ENCODE data around the gene ZBTB7A. TPM values are rescaled to one million over a fixed set of nuclear protein-coding genes. Genes with fewer than 3 reads are reported as not detected.

Gene ZBTB7A
- polyA plus RNA-seq, 4 donors: 14.3 to 35.6 (median 21.9) TPM

DNA sequence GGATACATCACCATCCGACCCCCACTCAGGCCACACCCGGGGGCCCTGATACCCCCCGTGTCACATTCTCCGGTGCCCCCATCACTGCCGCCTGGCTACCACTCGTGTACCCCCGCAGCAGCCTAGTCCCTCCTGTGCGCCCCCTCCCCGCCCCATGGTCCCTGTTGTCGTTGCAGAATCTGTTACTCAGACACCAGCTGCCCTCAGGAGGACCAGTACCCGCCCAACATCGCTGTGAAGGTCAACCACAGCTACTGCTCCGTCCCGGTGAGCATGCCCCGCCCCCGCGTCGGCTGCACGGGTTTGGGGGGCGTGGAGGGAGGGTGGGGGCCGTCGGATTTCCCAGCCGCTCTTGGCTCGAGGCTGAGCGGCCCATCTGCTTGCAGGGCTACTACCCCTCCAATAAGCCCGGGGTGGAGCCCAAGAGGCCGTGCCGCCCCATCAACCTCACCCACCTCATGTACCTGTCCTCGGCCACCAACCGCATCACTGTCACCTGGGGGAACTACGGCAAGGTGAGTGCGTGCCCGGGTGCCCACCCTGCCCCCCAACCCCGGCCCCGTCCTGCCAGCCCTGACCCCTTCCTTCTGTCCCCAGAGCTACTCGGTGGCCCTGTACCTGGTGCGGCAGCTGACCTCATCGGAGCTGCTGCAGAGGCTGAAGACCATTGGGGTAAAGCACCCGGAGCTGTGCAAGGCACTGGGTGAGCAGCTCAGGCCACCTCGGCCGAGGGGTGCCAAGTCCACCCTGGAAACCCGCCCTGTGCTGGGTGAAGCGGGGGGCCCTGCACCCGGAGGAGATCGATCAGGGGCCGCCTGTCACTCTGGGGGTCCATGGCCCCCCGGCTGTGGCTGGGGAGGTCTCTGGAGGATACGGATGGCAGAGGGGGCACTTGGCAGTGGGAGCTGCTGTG is 38.1 kb downstream of the ZBTB7A start:
- Histone ChIP-seq H3K36me3 (ENCODE audit: control insufficient read depth in 3 of 3, insufficient read depth in 2 of 3, low read depth in 1 of 3, low read length in 3 of 3) (peaks cover 6 to 93% (median 16%) of the 10 kb centered on the region in 3 donors), H3K27ac (ENCODE audit: low read depth in 1 of 3, low read length in 2 of 3) (no peak overlapping the region), H3K4me1 (ENCODE audit: control insufficient read depth in 3 of 3, insufficient read depth in 2 of 3, low read depth in 1 of 3, low read length in 2 of 3) (no peaks in the 10 kb centered on the region), H3K9me3 (ENCODE audit: control insufficient read depth in 2 of 2, insufficient read depth in 1 of 2, low read depth in 1 of 2, low read length in 1 of 2) (no peaks in the 10 kb centered on the region), H3K27me3 (ENCODE audit: control insufficient read depth in 3 of 3, insufficient read depth in 3 of 3, low read length in 3 of 3) (no peaks in the 10 kb centered on the region), H3K4me3 (ENCODE audit: low read depth in 1 of 3, low read length in 3 of 3) (no peak overlapping the region)
- DNase-seq (no peak), FAIRE-seq (no peak)
- WGBS, 3 donors: 90 to 94% (median 91%) methylated on average over 47 to 48 of the region's 48 CpGs

GRCh38 chr19:4027146-4027545 is 39.6 kb downstream of the ZBTB7A start:
- no peak overlapping the region for H3K27ac ChIP-seq (ENCODE audit: low read depth in 1 of 3, low read length in 2 of 3)
- H3K9me3 ChIP-seq (ENCODE audit: control insufficient read depth in 2 of 2, insufficient read depth in 1 of 2, low read depth in 1 of 2, low read length in 1 of 2): no peaks in the 10 kb centered on the region
- no peak for DNase-seq
- FAIRE-seq: no peak
- peaks cover 0 to 90% (median 12%) of the 10 kb centered on the region in 3 donors for H3K36me3 ChIP-seq (ENCODE audit: control insufficient read depth in 3 of 3, insufficient read depth in 2 of 3, low read depth in 1 of 3, low read length in 3 of 3)
- H3K4me1 ChIP-seq (ENCODE audit: control insufficient read depth in 3 of 3, insufficient read depth in 2 of 3, low read depth in 1 of 3, low read length in 2 of 3): no peaks in the 10 kb centered on the region
- WGBS, 3 donors: 92 to 94% (median 92%) methylated on average over 16 of the region's 16 CpGs
- no peak overlapping the region for H3K4me3 ChIP-seq (ENCODE audit: low read depth in 1 of 3, low read length in 3 of 3)
- no peaks in the 10 kb centered on the region for H3K27me3 ChIP-seq (ENCODE audit: control insufficient read depth in 3 of 3, insufficient read depth in 3 of 3, low read length in 3 of 3)

DNA sequence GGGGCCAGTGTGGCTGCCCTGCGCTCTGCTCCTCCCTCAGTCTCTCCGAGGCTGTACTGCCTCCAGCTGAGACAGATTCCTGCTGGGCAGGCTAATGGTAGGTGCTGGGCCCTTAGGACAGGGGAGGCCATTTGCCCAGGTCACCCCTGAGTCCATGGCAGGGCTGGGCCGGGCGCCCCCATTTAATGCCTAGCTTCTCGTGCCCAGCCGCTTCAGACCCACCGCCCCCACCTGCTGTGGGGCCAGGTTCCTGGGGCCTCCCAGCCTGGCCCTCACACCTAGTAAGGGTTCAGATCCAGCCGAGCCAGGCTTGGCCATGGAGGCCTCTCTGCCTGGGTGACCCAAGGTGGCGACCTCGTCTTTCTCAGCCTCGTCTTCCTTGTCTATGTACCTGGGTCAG is 41.4 kb downstream of the ZBTB7A start:
- Histone ChIP-seq H3K4me3 (ENCODE audit: low read depth in 1 of 3, low read length in 3 of 3) (no peak overlapping the region), H3K27me3 (ENCODE audit: control insufficient read depth in 3 of 3, insufficient read depth in 3 of 3, low read length in 3 of 3) (no peaks in the 10 kb centered on the region), H3K27ac (ENCODE audit: low read depth in 1 of 3, low read length in 2 of 3) (no peak overlapping the region), H3K4me1 (ENCODE audit: control insufficient read depth in 3 of 3, insufficient read depth in 2 of 3, low read depth in 1 of 3, low read length in 2 of 3) (no peaks in the 10 kb centered on the region), H3K36me3 (ENCODE audit: control insufficient read depth in 3 of 3, insufficient read depth in 2 of 3, low read depth in 1 of 3, low read length in 3 of 3) (peaks cover 0 to 85% (median 12%) of the 10 kb centered on the region in 3 donors), H3K9me3 (ENCODE audit: control insufficient read depth in 2 of 2, insufficient read depth in 1 of 2, low read depth in 1 of 2, low read length in 1 of 2) (no peaks in the 10 kb centered on the region)
- FAIRE-seq (no peak), DNase-seq (no peak)
- 68 to 78% (median 74%) methylated on average over 9 to 11 of the region's 11 CpGs for WGBS, 3 donors

- Histone ChIP-seq H3K4me3 (ENCODE audit: low read depth in 1 of 3, low read length in 3 of 3) (no peak overlapping the region), H3K27ac (ENCODE audit: low read depth in 1 of 3, low read length in 2 of 3) (no peak overlapping the region)
These were observed 42.9 kb downstream of the ZBTB7A start for GRCh38 chr19:4023600-4024398.

DNA sequence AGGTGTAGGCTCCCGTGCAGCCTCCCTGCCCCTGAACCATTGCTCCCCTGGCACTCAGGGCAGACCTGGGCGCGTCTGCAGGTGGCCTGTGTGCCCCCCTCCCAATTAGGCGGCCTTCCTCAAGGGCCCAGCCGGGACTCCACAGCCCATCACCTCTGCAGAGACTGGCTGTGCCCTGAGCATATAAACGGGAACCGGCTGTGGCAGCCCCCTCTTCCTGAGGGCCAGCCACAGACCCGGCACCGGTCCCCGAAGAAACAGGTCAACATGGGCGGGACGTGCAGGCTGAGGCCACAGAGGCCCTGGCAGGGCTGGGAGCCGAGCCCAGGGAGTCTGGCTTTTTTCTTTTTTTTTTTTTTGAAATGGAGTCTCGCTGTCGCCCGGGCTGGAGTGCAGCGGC is 47.1 kb downstream of the ZBTB7A start:
- Histone ChIP-seq H3K36me3 (ENCODE audit: control insufficient read depth in 3 of 3, insufficient read depth in 2 of 3, low read depth in 1 of 3, low read length in 3 of 3) (peaks cover 0 to 89% (median 5%) of the 10 kb centered on the region in 3 donors), H3K9me3 (ENCODE audit: control insufficient read depth in 2 of 2, insufficient read depth in 1 of 2, low read depth in 1 of 2, low read length in 1 of 2) (no peaks in the 10 kb centered on the region), H3K27ac (ENCODE audit: low read depth in 1 of 3, low read length in 2 of 3) (no peak overlapping the region), H3K27me3 (ENCODE audit: control insufficient read depth in 3 of 3, insufficient read depth in 3 of 3, low read length in 3 of 3) (no peaks in the 10 kb centered on the region), H3K4me3 (ENCODE audit: low read depth in 1 of 3, low read length in 3 of 3) (no peak overlapping the region), H3K4me1 (ENCODE audit: control insufficient read depth in 3 of 3, insufficient read depth in 2 of 3, low read depth in 1 of 3, low read length in 2 of 3) (peaks cover 0 to 14% (median 2%) of the 10 kb centered on the region in 3 donors)
- WGBS, 3 donors: 73 to 81% (median 78%) methylated on average over 16 to 17 of the region's 17 CpGs
- DNase-seq: no peak
- FAIRE-seq: no peak

More at GRCh38 chr19:4023600-4024398, 42.9 kb downstream of the ZBTB7A start:
- Histone ChIP-seq H3K36me3 (ENCODE audit: control insufficient read depth in 3 of 3, insufficient read depth in 2 of 3, low read depth in 1 of 3, low read length in 3 of 3) (peaks cover 0 to 85% (median 7%) of the 10 kb centered on the region in 3 donors), H3K4me1 (ENCODE audit: control insufficient read depth in 3 of 3, insufficient read depth in 2 of 3, low read depth in 1 of 3, low read length in 2 of 3) (no peaks in the 10 kb centered on the region), H3K27me3 (ENCODE audit: control insufficient read depth in 3 of 3, insufficient read depth in 3 of 3, low read length in 3 of 3) (no peaks in the 10 kb centered on the region), H3K9me3 (ENCODE audit: control insufficient read depth in 2 of 2, insufficient read depth in 1 of 2, low read depth in 1 of 2, low read length in 1 of 2) (no peaks in the 10 kb centered on the region)
- no peak for FAIRE-seq
- no peak for DNase-seq
- 85 to 92% (median 89%) methylated on average over 33 to 34 of the region's 34 CpGs for WGBS, 3 donors

GRCh38 chr19:4018775-4019504 is 47.8 kb downstream of the ZBTB7A start:
- no peak overlapping the region for H3K4me3 ChIP-seq (ENCODE audit: low read depth in 1 of 3, low read length in 3 of 3)
- peaks cover 0 to 89% (median 3%) of the 10 kb centered on the region in 3 donors for H3K36me3 ChIP-seq (ENCODE audit: control insufficient read depth in 3 of 3, insufficient read depth in 2 of 3, low read depth in 1 of 3, low read length in 3 of 3)
- no peaks in the 10 kb centered on the region for H3K9me3 ChIP-seq (ENCODE audit: control insufficient read depth in 2 of 2, insufficient read depth in 1 of 2, low read depth in 1 of 2, low read length in 1 of 2)
- FAIRE-seq (no peak), DNase-seq (no peak)
- H3K4me1 ChIP-seq (ENCODE audit: control insufficient read depth in 3 of 3, insufficient read depth in 2 of 3, low read depth in 1 of 3, low read length in 2 of 3): peaks cover 0 to 14% (median 2%) of the 10 kb centered on the region in 3 donors
- H3K27ac ChIP-seq (ENCODE audit: low read depth in 1 of 3, low read length in 2 of 3): no peak overlapping the region
- WGBS, 3 donors: 93% methylated on average over 15 to 19 of the region's 19 CpGs
- no peaks in the 10 kb centered on the region for H3K27me3 ChIP-seq (ENCODE audit: control insufficient read depth in 3 of 3, insufficient read depth in 3 of 3, low read length in 3 of 3)

DNA sequence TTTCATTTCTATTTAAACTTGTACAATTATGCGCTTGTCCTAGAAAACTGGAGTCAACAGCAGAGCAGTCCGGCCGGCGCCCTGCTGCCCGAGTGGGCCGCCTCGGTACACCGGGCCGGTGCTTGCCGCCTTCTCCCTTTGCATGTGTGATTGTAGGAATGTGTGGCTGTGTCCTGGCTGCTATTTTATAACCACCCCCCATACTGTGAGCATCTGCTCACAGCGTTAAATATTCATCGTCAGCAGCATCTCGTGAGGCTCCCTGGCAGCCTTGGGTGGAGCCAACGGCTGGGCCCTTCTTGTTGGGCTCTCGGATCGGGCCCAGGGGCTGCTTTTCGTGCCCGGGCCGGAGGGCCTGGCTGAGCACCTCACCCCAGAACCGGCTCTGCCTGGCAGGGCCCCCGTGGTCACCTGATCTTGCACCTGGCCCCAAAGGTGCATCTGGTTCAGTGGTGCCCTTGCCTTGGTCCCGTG is 48.5 kb downstream of the ZBTB7A start:
- H3K4me1 ChIP-seq (ENCODE audit: control insufficient read depth in 3 of 3, insufficient read depth in 2 of 3, low read depth in 1 of 3, low read length in 2 of 3): peaks cover 0 to 14% (median 2%) of the 10 kb centered on the region in 3 donors
- DNase-seq: no peak
- H3K9me3 ChIP-seq (ENCODE audit: control insufficient read depth in 2 of 2, insufficient read depth in 1 of 2, low read depth in 1 of 2, low read length in 1 of 2): no peaks in the 10 kb centered on the region
- H3K36me3 ChIP-seq (ENCODE audit: control insufficient read depth in 3 of 3, insufficient read depth in 2 of 3, low read depth in 1 of 3, low read length in 3 of 3): peaks cover 0 to 89% (median 4%) of the 10 kb centered on the region in 3 donors
- no peak overlapping the region for H3K4me3 ChIP-seq (ENCODE audit: low read depth in 1 of 3, low read length in 3 of 3)
- 85 to 90% (median 87%) methylated on average over 22 of the region's 22 CpGs for WGBS, 3 donors
- FAIRE-seq: no peak
- no peaks in the 10 kb centered on the region for H3K27me3 ChIP-seq (ENCODE audit: control insufficient read depth in 3 of 3, insufficient read depth in 3 of 3, low read length in 3 of 3)
- H3K27ac ChIP-seq (ENCODE audit: low read depth in 1 of 3, low read length in 2 of 3): no peak overlapping the region

Data from small intestine (tissue), 7 donors.